ENCODE data around the gene ARHGAP6. TPM values are rescaled to one million over a fixed set of nuclear protein-coding genes. Genes with fewer than 3 reads are reported as not detected.

ARHGAP6 gene
- total RNA-seq, 1 donor from 2014 or later: 16.7 TPM

- H3K9me3 ChIP-seq: no peaks in the 10 kb centered on the region
- no peaks in the 10 kb centered on the region for H3K36me3 ChIP-seq
- H3K4me3 ChIP-seq: no peak overlapping the region
- intact Hi-C loops (cut with DNase I): no loop called here
- peaks cover 11% of the 10 kb centered on the region for H3K4me1 ChIP-seq
- no peak for TF ChIP-seq CTCF (IDR thresholded peaks at IDR 0.05)
- ATAC-seq: no peak
- peak overlapping the region; percentile 41 for H3K27ac ChIP-seq
- no peaks in the 10 kb centered on the region for H3K27me3 ChIP-seq (ENCODE audit: low read depth)
- no peak for DNase-seq
Measured at GRCh38 chrX:11349661-11350337, 315.9 kb downstream of the ARHGAP6 start.

GRCh38 chrX:11349020-11349419, 316.7 kb downstream of the ARHGAP6 start:
- no peak overlapping the region for H3K27ac ChIP-seq
- H3K4me1 ChIP-seq: peaks cover 11% of the 10 kb centered on the region
- TF ChIP-seq CTCF (IDR thresholded peaks at IDR 0.05): no peak
- no peak overlapping the region for H3K4me3 ChIP-seq
- no peaks in the 10 kb centered on the region for H3K9me3 ChIP-seq
- ATAC-seq (no peak), DNase-seq (no peak)
- intact Hi-C loops (cut with DNase I): no loop called here
- H3K36me3 ChIP-seq: no peaks in the 10 kb centered on the region
- no peaks in the 10 kb centered on the region for H3K27me3 ChIP-seq (ENCODE audit: low read depth)

- intact Hi-C loops (cut with DNase I): no loop called here
- Histone ChIP-seq H3K36me3 (no peaks in the 10 kb centered on the region), H3K27ac (no peak overlapping the region), H3K4me3 (no peak overlapping the region), H3K9me3 (no peaks in the 10 kb centered on the region), H3K4me1 (peaks cover 6% of the 10 kb centered on the region), H3K27me3 (ENCODE audit: low read depth) (no peaks in the 10 kb centered on the region)
- DNase-seq (no peak), ATAC-seq (no peak)
- no peak for TF ChIP-seq CTCF (IDR thresholded peaks at IDR 0.05)
Measured at GRCh38 chrX:11347300-11347699, 318.4 kb downstream of the ARHGAP6 start.

- H3K27ac ChIP-seq: no peak overlapping the region
- ATAC-seq (no peak), DNase-seq (no peak)
- TF ChIP-seq CTCF (IDR thresholded peaks at IDR 0.05): no peak
- H3K4me3 ChIP-seq: no peak overlapping the region
- H3K9me3 ChIP-seq: no peaks in the 10 kb centered on the region
- H3K36me3 ChIP-seq: no peaks in the 10 kb centered on the region
- no peaks in the 10 kb centered on the region for H3K27me3 ChIP-seq (ENCODE audit: low read depth)
- intact Hi-C loops (cut with DNase I): no loop called here
- H3K4me1 ChIP-seq: no peaks in the 10 kb centered on the region
Measured at GRCh38 chrX:11346121-11346682, 319.5 kb downstream of the ARHGAP6 start.

GRCh38 chrX:11342673-11343072, 323.0 kb downstream of the ARHGAP6 start:
- no peak for ATAC-seq
- H3K27ac ChIP-seq: no peak overlapping the region
- no peaks in the 10 kb centered on the region for H3K4me1 ChIP-seq
- no peaks in the 10 kb centered on the region for H3K9me3 ChIP-seq
- intact Hi-C loops (cut with DNase I): no loop called here
- H3K27me3 ChIP-seq (ENCODE audit: low read depth): no peaks in the 10 kb centered on the region
- no peak for TF ChIP-seq CTCF (IDR thresholded peaks at IDR 0.05)
- no peaks in the 10 kb centered on the region for H3K36me3 ChIP-seq
- no peak for DNase-seq
- no peak overlapping the region for H3K4me3 ChIP-seq

Measured in lower lobe of right lung (tissue), 2 donors.